Activated naive CD8-positive, alpha-beta T cell treated with anti-CD3 and anti-CD28 coated beads, Interleukin-2, amount 10 ng/mL, durations not matched to agents 7 days and 5 days (primary cell): ENCODE measurements around the gene C3orf52. TPM values are rescaled to one million over a fixed set of nuclear protein-coding genes. Genes with fewer than 3 reads are reported as not detected.
A peak's percentile ranks its signal among the peaks of the same experiment; 100 is the strongest.
"Not testable (repeated sequence)": the region's sequence is repeated elsewhere in the genome, so short reads cannot be mapped to it uniquely, and the experiment has no call there.

Source experiments
- ATAC-seq: fragments of 150-1000 bp; cut with Tn5 transposase; one replicate; pipeline ENCODE4 v1.10.0; 2021; ENCODE audit warnings: low read depth, moderate library complexity
- POLR2A ChIA-PET: fragments of 350-600 bp; sonication (Branson Sonifier 250); formaldehyde crosslinking; loops from one replicate; lab custom pipeline; 2021; ENCODE audit warnings: antibody characterized with exemption; lab: Charles Lee
- DNase-seq: peaks from one replicate; pipeline ENCODE4 v3.0.0; 2021
- H3K27ac Mint-ChIP-seq: one replicate; pipeline ENCODE4 v1.8.0; 2022; ENCODE audit warnings: mild to moderate bottlenecking, mixed read lengths
- H3K27me3 Mint-ChIP-seq: one replicate; pipeline ENCODE4 v1.8.0; 2022; ENCODE audit warnings: mild to moderate bottlenecking, moderate library complexity, mixed read lengths
- H3K36me3 Mint-ChIP-seq: one replicate; pipeline ENCODE4 v1.8.0; 2021; ENCODE audit warnings: mild to moderate bottlenecking, mixed read lengths
- H3K4me1 Mint-ChIP-seq: one replicate; pipeline ENCODE4 v1.8.0; 2021; ENCODE audit warnings: mixed read lengths
- H3K4me3 Mint-ChIP-seq: one replicate; pipeline ENCODE4 v1.8.0; 2022; ENCODE audit warnings: mild to moderate bottlenecking, moderate library complexity, mixed read lengths
- H3K9me3 Mint-ChIP-seq: one replicate; pipeline ENCODE4 v1.8.0; 2021; ENCODE audit warnings: mixed read lengths
- total RNA-seq, 2 experiments: library from RNA; stranded (reverse); gene quantifications; one replicate each; pipeline ENCODE4 v1.2.3, GENCODE V29; 2021

Gene C3orf52, protein sequence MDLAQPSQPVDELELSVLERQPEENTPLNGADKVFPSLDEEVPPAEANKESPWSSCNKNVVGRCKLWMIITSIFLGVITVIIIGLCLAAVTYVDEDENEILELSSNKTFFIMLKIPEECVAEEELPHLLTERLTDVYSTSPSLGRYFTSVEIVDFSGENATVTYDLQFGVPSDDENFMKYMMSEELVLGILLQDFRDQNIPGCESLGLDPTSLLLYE
- 1 to 10 TPM; 2.1 to 3.1 TPM for total RNA-seq

DNA sequence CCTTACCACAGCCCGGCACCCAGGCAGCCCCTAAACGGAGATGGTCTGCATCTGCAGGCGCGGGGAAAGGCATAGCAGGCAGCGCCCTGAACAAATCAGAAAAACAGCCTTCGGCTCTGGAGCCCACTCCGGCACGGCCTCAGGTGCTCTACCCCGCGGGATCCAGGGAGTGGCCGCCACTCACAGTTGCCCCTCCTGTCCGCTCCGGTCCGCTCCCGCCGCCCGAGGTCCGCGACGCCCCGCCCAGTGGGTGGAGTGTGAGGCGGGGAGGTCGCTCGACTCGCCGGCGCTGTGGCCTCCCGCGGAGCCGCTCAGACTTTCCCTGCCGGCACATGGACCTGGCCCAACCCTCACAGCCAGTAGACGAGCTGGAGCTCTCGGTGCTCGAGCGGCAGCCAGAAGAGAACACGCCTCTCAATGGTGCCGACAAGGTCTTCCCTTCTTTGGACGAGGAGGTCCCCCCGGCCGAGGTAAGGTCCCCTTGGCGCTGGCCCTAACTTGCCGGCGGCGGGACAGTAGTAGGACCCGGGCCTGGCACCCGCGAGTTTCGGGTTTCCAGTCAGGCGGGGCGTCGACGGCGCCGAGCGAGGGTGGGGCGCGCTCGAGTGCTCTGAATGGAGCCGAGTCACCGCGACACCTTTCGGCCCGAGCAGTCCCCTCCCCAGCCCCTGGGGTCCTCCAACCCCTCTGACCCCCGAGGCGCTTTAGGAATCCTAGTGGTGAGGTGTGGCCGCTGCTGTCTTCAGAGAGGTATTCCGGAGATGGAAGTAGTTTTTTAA, at the start of gene C3orf52:
Gene C3orf52 (plus strand): TSS at position 314 of the 779 bp plus-strand sequence. CDS start 19 bp downstream, at position 333.
- Mint-ChIP-seq H3K9me3 (no peaks in the 10 kb centered on the region), H3K36me3 (peaks cover 2% of the 10 kb centered on the region), H3K4me1 (peaks cover 27% of the 10 kb centered on the region), H3K27ac (peak within 1 kb of the TSS; percentile 75), H3K27me3 (peaks cover 22% of the 10 kb centered on the region), H3K4me3 (peak within 1 kb of the TSS; percentile 84)
- peak; percentile 88 for ATAC-seq
- POLR2A ChIA-PET, result no interaction called here
- peak; percentile 75 for DNase-seq

DNA sequence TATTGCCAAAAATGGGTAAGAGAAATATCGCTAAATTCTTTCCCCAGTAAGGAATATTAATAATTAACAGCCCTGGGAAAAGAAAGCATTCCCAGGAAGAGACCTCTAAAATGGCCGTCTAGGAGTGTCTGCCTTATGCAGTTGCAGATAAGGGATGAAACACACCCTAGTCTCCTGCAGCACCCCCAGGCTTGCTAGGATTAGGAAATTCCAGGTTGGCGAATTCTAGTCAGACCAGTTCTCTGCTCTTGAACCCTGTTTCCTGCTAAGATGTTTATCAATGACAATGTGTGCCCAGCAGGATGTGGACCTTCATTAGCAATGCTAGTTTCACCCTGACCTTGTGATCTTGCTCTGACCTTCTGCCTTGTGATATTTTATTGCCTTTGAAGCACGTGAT, 49.0 kb upstream of the C3orf52 start:
- H3K4me1 Mint-ChIP-seq, H3K27me3 Mint-ChIP-seq, ATAC-seq, POLR2A ChIA-PET, H3K36me3 Mint-ChIP-seq, H3K9me3 Mint-ChIP-seq, H3K4me3 Mint-ChIP-seq, DNase-seq, H3K27ac Mint-ChIP-seq: not testable (repeated sequence)

DNA sequence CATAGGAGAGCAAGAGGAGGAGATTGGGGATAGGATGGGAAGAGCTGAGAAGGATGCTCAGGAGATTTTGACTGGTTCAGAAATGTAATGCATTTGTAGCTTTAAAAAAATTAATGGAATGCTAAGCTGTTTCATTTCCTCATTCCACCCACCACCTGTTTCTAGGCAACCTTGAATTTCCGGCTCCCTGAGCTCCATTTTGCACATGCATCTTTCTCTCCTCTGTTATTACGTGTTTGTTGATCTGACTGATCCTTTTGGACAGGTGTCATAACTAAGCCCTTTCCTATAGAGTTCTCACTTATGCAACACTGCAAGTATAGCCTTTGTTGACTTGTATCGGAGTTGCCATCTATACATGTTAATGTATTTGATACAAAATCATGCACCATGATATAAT, 47.3 kb upstream of the C3orf52 start:
- peaks cover 4% of the 10 kb centered on the region for H3K27me3 Mint-ChIP-seq
- H3K27ac Mint-ChIP-seq, result no peak overlapping the region
- H3K4me3 Mint-ChIP-seq, result no peak overlapping the region
- no peaks in the 10 kb centered on the region for H3K9me3 Mint-ChIP-seq
- H3K36me3 Mint-ChIP-seq, result no peaks in the 10 kb centered on the region
- no peak for DNase-seq
- no peak for ATAC-seq
- H3K4me1 Mint-ChIP-seq, result no peaks in the 10 kb centered on the region
- POLR2A ChIA-PET, result no interaction called here

DNA sequence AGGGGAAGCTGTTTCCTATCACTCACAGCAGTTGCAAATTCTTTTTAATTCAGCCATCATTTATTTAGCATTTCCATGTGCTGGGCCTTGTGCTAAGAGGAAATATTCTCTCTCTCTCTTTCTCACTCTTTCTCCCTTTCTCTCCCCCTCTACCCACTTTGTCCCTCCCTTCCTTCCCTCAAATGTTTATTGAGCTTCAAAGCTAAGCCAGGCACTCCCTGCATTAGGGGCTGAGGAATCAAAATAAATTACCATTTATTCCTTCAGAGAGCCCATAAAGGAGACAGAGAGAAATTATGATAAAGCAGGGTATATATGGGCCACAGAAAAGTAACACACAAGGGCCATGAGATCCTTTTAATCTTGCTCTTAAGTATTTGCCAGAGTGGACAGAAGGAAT, 44.9 kb upstream of the C3orf52 start:
- H3K4me3 Mint-ChIP-seq, result no peak overlapping the region
- DNase-seq, result no peak
- H3K4me1 Mint-ChIP-seq, result no peaks in the 10 kb centered on the region
- no peaks in the 10 kb centered on the region for H3K27me3 Mint-ChIP-seq
- ATAC-seq, result no peak
- no peak overlapping the region for H3K27ac Mint-ChIP-seq
- no peaks in the 10 kb centered on the region for H3K9me3 Mint-ChIP-seq
- POLR2A ChIA-PET, result no interaction called here
- H3K36me3 Mint-ChIP-seq, result no peaks in the 10 kb centered on the region

DNA sequence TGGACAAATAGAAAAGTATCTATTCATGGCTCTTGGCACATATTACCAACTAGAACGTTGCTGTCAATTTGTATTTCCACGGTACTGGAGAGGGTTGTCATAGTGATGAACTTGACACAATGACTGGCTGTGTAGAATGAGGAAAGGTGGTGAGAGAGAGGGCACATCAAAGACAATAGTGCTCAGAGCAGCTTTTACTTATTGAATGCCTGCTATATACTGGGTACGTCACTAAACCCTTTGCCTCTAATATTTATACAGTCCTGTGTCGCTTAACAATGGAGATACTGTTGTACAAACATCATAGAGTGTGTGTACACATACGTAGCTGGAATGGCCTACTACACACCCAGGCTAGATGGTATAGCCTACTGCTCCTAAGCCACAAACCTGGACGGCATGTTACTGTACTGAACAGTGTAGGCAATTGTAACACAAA, 43.3 kb upstream of the C3orf52 start:
- Mint-ChIP-seq H3K4me3 (no peak overlapping the region), H3K4me1 (peaks cover 5% of the 10 kb centered on the region), H3K27ac (no peak overlapping the region), H3K27me3 (no peaks in the 10 kb centered on the region), H3K36me3 (no peaks in the 10 kb centered on the region), H3K9me3 (no peaks in the 10 kb centered on the region)
- DNase-seq (no peak), ATAC-seq (no peak)
- POLR2A ChIA-PET, result interaction anchor here (0.6 kb wide), 1 partner anchor 29 kb away, joined by 3 read pairs; no protein-coding TSS in a partner anchor

DNA sequence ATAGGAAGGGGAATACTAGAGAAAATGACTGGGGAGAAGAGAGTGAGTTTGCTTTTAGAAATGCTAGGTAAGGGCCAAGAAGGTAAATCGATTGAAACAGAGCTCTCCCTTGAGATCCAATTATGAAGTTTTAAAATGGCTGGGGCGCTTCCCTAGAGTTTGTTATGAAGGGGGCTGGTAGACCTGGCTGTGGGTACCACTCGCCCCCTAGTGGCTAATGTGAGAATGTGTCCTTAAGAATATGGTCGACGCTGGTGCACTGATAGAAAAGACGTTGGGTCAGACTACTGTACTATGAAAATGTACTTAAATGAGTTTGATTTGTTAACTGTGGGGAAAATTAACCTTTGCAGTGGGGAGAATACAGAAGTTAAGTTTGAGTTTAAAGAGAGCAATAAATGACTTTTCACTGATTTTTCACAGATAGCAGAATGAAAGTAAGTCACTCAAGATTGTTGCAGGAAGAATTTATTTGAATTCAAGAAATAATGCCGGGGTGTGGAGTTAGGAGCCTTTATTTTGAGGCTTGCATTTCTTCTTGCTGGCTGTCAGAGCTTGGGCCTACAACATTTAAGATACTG, 42.5 kb upstream of the C3orf52 start:
- ATAC-seq, result peak; percentile 92

DNA sequence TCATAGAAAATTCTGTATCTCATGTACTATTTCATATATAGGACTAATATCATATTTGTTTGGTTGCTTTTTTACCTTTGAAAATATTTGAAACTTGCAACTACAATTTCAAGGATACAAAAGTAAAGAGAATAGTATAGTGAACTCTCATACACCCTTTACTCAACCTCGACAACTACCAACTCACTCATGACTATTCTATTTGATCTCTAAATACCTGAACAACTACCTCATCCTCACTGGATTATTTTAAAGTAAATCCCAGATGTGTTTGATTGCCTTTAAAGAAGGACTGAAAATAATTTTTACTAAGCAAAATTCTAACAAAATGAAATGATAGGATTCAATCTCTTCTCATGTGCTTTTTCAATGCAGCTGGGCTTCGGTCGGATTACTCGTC, 39.6 kb upstream of the C3orf52 start:
- Mint-ChIP-seq H3K4me1 (peaks cover 5% of the 10 kb centered on the region), H3K9me3 (no peaks in the 10 kb centered on the region), H3K27me3 (no peaks in the 10 kb centered on the region), H3K36me3 (no peaks in the 10 kb centered on the region), H3K27ac (no peak overlapping the region), H3K4me3 (no peak overlapping the region)
- DNase-seq (no peak), ATAC-seq (no peak)
- POLR2A ChIA-PET, result no interaction called here

More for the DNA sequence above, 42.5 kb upstream of the C3orf52 start:
- peak; percentile 30 for DNase-seq
- H3K4me3 Mint-ChIP-seq, result no peak overlapping the region
- POLR2A ChIA-PET, result interaction anchor here (0.6 kb wide), 1 partner anchor 28 kb away, joined by 3 read pairs; no protein-coding TSS in a partner anchor
- peaks cover 5% of the 10 kb centered on the region for H3K4me1 Mint-ChIP-seq
- H3K9me3 Mint-ChIP-seq, result no peaks in the 10 kb centered on the region
- H3K27me3 Mint-ChIP-seq, result no peaks in the 10 kb centered on the region
- H3K27ac Mint-ChIP-seq, result no peak overlapping the region
- no peaks in the 10 kb centered on the region for H3K36me3 Mint-ChIP-seq

DNA sequence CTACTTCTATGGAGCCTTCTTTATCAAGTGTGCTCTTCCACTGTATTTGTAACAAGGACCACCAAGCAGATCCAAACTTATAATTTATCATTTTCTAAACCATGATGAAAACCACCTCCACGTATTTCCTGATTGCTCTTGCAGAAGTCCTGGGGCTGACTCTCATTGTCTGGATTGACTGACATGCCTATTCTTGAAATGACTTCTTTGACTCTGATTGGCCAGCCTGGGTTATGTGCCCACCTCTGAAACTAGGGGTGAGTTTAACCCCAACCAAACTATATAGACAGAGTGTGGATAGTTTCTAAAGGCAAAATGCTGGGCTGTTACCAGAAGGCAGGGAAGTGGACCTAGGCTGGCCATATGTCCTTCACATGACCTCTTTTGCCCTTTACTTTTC, 38.9 kb upstream of the C3orf52 start:
- no peak for ATAC-seq

DNA sequence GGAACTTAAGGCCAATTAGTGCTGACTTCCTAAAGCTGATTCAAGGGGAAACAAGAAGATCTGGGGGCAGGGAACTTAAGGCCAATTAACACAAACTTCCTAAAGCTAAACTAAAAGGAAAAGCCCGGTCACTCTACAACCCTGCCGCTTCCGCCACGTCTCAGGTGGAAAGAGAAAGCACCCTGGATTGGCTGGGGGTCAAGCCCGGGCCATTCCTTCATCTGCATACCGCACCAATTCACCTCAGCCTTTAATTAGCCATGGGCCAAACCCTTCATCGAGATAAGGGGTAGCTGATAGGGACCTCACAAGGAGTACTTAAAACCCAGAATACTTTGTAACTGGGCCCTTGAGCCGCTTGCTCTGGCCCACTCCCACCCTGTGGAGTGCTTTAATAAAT, 37.3 kb upstream of the C3orf52 start:
- Mint-ChIP-seq H3K9me3 (no peaks in the 10 kb centered on the region), H3K36me3 (no peaks in the 10 kb centered on the region), H3K27me3 (peaks cover 9% of the 10 kb centered on the region), H3K4me3 (no peak overlapping the region), H3K27ac (no peak overlapping the region), H3K4me1 (peaks cover 7% of the 10 kb centered on the region)
- DNase-seq (no peak), ATAC-seq (no peak)
- POLR2A ChIA-PET, result no interaction called here

More for the DNA sequence above, 38.9 kb upstream of the C3orf52 start:
- no peak for DNase-seq
- Mint-ChIP-seq H3K4me1 (peaks cover 5% of the 10 kb centered on the region), H3K27ac (no peak overlapping the region), H3K27me3 (peaks cover 2% of the 10 kb centered on the region), H3K36me3 (no peaks in the 10 kb centered on the region), H3K4me3 (no peak overlapping the region), H3K9me3 (no peaks in the 10 kb centered on the region)
- POLR2A ChIA-PET, result no interaction called here

DNA sequence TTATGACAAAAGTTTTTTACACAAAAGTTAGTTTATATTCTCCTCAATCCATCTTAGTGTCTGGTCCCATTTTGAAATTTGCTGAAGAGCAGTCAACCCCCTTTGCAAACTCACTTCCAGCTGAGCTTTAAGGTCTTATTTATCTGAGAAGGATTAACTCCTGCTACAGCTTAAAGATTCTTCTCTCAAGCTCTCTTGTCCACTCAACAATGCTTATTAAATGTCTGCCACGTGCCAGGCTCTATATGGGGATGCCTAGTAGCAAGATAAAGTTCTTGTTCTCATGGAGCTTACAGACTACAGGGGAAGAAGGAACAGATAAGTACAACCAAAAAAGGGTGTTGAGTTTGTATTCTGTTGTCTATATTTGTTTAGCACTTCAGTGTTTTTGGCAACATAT, 33.0 kb upstream of the C3orf52 start:
- no peak for ATAC-seq
- no peak overlapping the region for H3K27ac Mint-ChIP-seq
- no peak overlapping the region for H3K4me3 Mint-ChIP-seq
- H3K4me1 Mint-ChIP-seq, result peaks cover 2% of the 10 kb centered on the region
- H3K36me3 Mint-ChIP-seq, result no peaks in the 10 kb centered on the region
- no peak for DNase-seq
- POLR2A ChIA-PET, result interaction anchor here (0.7 to 0.8 kb wide), 2 partner anchors 74 to 455 kb away, joined by 3 to 4 read pairs; no protein-coding TSS in a partner anchor
- H3K9me3 Mint-ChIP-seq, result no peaks in the 10 kb centered on the region
- H3K27me3 Mint-ChIP-seq, result peaks cover 13% of the 10 kb centered on the region

DNA sequence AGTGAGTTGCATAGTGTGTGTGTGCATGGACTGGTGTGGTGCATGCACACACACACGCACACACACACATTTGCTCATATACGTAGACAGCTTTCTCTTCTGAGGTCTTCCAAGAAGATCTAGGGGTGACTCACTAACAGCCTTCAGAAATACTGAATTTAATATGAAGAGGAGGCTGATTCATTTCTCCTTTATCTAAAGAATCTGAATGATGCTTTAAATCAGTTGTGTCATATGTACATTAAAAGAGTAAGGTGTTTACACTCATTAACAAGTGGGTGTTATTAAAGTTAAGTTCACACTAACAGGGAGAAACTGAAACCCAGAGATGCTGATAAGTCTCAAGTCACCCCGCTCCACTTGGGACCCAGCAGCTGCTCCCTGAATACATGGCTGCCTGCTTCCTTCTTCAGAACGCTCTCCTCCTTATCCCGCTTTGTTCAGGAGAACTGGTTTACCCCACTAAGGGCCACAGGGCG, 29.7 kb upstream of the C3orf52 start:
- no peak for ATAC-seq
- Mint-ChIP-seq H3K4me3 (no peak overlapping the region), H3K27ac (no peak overlapping the region), H3K9me3 (peaks cover 3% of the 10 kb centered on the region), H3K27me3 (peaks cover 13% of the 10 kb centered on the region), H3K36me3 (no peaks in the 10 kb centered on the region), H3K4me1 (peaks cover 2% of the 10 kb centered on the region)
- no peak for DNase-seq
- POLR2A ChIA-PET, result no interaction called here

DNA sequence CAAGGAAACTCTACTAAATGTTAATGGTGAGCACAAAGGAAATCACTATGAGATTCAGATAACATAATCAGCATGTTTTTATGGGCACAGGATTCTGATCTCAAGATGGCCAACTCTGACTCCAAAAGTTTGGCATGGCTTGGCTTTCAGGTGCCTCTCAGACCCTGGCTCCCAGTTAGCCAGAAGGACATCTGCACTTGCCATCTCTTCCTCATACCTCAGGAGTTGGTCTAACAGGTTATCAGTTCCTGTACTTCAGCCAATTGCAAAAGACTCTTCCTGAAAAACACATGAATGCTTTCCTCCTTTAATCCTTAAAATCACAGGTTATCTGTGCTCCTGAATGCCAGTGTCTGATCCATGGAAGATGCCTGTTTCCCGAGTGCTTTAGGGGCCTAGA, 26.7 kb upstream of the C3orf52 start:
- POLR2A ChIA-PET, result no interaction called here
- no peak for DNase-seq
- Mint-ChIP-seq H3K4me1 (no peaks in the 10 kb centered on the region), H3K27ac (no peak overlapping the region), H3K9me3 (peaks cover 3% of the 10 kb centered on the region), H3K27me3 (peaks cover 2% of the 10 kb centered on the region), H3K36me3 (no peaks in the 10 kb centered on the region), H3K4me3 (no peak overlapping the region)
- no peak for ATAC-seq

DNA sequence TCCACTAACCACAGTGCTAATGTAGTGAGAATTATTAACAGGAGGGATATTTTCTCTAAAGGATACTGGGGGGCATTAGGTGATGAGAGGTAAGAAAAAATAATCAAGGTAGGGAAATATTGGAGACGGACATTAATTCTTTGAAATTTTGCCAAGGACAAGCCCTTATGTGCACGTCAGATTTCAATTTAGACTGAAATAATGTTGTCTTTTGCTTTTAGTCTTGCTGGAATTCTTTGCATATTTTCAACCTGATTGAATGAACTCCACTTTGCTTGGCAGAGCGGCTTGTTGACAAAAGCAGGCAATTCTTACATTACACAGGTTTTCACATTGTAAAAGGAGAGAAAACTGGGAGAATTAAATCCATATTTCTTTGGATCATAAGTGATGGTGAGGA, 25.0 kb upstream of the C3orf52 start:
- Mint-ChIP-seq H3K27ac (no peak overlapping the region), H3K36me3 (no peaks in the 10 kb centered on the region), H3K27me3 (peaks cover 2% of the 10 kb centered on the region), H3K4me3 (no peak overlapping the region), H3K4me1 (no peaks in the 10 kb centered on the region), H3K9me3 (peaks cover 3% of the 10 kb centered on the region)
- ATAC-seq (no peak), DNase-seq (no peak)
- POLR2A ChIA-PET, result no interaction called here
